GM18867 (cell line): ENCODE data around the gene TMEM86B.
A peak's percentile ranks its signal among the peaks of the same experiment; 100 is the strongest.

Experiments used
- ATAC-seq: cut with Tn5 transposase; IDR thresholded peaks from one replicate; pipeline ENCODE4 v1.9.1; 2021; ENCODE audit warnings: mild to moderate bottlenecking, moderate library complexity; ENCODE audit not compliant: unreplicated experiment

The TMEM86B gene

GRCh38 chr19:55179606-55180484 lies 48.7 kb downstream of the TMEM86B start, which contains the start of gene SYT5:
Gene SYT5 (minus strand): TSS chr19:55180289. CDS start chr19:55179041, 1,248 bp downstream.
- ATAC-seq = no peak

DNA sequence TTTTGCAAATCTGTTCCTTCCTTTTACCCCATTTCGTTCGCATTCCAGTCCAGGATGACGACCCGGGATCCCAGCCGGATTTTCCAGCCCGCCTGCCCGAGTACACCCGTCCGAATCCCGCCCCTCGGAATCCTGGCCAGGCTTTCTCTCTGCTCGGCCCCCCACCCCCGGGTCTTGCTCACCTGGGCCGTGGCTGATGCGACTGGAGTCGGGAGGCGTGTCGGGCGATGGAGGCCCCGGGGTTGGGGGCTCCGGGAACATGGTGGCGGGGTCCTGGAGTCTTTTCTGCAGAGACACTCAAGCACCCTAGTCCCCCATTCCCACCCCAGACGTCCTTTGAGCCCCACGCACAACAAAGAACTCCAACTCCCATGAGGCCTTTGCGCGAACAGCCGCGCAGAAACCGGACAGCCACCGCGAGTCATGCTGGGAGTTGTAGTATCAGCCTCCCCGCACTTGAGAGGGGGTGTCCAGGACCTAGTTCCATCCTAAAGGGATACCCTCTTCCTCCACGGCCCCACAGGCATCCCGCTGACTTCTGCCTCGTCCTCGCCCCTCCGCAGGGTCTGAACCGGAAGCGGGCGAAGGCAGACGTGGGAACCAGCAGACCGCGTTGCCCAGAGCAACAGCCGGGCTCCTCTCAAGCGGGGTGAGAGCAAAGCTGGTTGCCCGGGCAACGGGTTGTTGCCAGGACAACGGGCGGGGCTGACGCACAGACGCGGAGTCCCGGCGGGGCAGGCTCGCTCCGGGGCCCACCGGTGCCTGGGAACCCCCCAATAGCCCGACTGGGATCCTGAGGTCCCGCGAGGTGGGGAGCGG lies 49.6 kb downstream of the TMEM86B start:
- peak; percentile 76 for ATAC-seq
